Tibial nerve (tissue), 4 donors: Measurements from ENCODE around the gene KLC3. TPM values are rescaled to one million over a fixed set of nuclear protein-coding genes. Genes with fewer than 3 reads are reported as not detected.

Source experiments
- DNase-seq, 2 donors: peaks; one replicate each; pipeline ENCODE4 v3.0.0-alpha.2; 2019; ENCODE audit warnings: low spot score in 2 of 2
- H3K27ac ChIP-seq, 4 donors: fragments of 200-600 bp; sonication (generic) in 3 of 4; one replicate each; pipeline ENCODE4 v1.5.1; 2017 to 2019; ENCODE audit warnings: mild to moderate bottlenecking in 1 of 4
- H3K27me3 ChIP-seq, 2 donors: fragments of 200-600 bp; sonication (generic) in 1 of 2; one replicate each; pipeline versions ENCODE4 v1.5.1 to v1.6.0; 2017 to 2019
- H3K36me3 ChIP-seq, 3 donors: fragments of 200-600 bp; sonication (generic); one replicate each; pipeline ENCODE4 v1.5.1; 2018 to 2019
- H3K4me1 ChIP-seq, 4 donors: fragments of 200-600 bp; sonication (generic) in 3 of 4; one replicate each; pipeline ENCODE4 v1.5.1; 2017 to 2019
- H3K4me3 ChIP-seq, 4 donors: fragments of 200-600 bp; sonication (generic) in 3 of 4; one replicate each; pipeline ENCODE4 v1.5.1; 2017 to 2019; ENCODE audit warnings: mild to moderate bottlenecking in 1 of 4, moderate library complexity in 1 of 4
- H3K9me3 ChIP-seq, 4 donors: fragments of 200-600 bp; sonication (generic) in 3 of 4; one replicate each; pipeline ENCODE4 v1.5.1; 2017 to 2019
- EP300 ChIP-seq, 2 donors: sonication (generic); formaldehyde crosslinking; IDR thresholded peaks; one replicate each; pipeline ENCODE4 v1.6.1; 2017; ENCODE audit warnings: antibody characterized with exemption in 2 of 2, mild to moderate bottlenecking in 1 of 2
- POLR2A ChIP-seq, 2 donors: fragments of 450-650 bp; IDR thresholded peaks; one replicate each; pipeline ENCODE4 v1.6.1; 2017; ENCODE audit warnings: antibody characterized with exemption in 2 of 2, mild to moderate bottlenecking in 2 of 2, moderate library complexity in 2 of 2
- WGBS, 2 donors: methylation state at CpG; one replicate each; pipeline ENCODE4 v1.1.5; 2018; 5-methylcytosine and 5-hydroxymethylcytosine counted together
- total RNA-seq, 4 donors: library from RNA; depleted of rRNA; stranded (reverse); fragments of >200 nt; gene quantifications; one replicate each; pipeline ENCODE4 v1.1.0, GENCODE V29; 2016
- TF ChIP-seq, protein P1 (sequence below), 5 experiments: fragments of 200-600 bp in 3 of 5; fragments of 450-650 bp in 2 of 5; sonication (generic) in 3 of 5; IDR thresholded peaks; one replicate each; pipeline ENCODE4 v1.5.1; 2016 to 2019; ENCODE audit warnings: antibody characterized with exemption in 5 of 5, mild to moderate bottlenecking in 3 of 5, moderate library complexity in 2 of 5

KLC3 gene
- total RNA-seq, 4 donors from 2014 or later: not detected

- no peaks in the 10 kb centered on the region for H3K36me3 ChIP-seq
- no peak for DNase-seq
- no peak overlapping the region for H3K4me3 ChIP-seq
- H3K9me3 ChIP-seq: no peaks in the 10 kb centered on the region
- 0 to 3% methylated on average over 22 to 26 of the region's 30 CpGs for WGBS, 2 donors
- TF ChIP-seq, protein P1, sequence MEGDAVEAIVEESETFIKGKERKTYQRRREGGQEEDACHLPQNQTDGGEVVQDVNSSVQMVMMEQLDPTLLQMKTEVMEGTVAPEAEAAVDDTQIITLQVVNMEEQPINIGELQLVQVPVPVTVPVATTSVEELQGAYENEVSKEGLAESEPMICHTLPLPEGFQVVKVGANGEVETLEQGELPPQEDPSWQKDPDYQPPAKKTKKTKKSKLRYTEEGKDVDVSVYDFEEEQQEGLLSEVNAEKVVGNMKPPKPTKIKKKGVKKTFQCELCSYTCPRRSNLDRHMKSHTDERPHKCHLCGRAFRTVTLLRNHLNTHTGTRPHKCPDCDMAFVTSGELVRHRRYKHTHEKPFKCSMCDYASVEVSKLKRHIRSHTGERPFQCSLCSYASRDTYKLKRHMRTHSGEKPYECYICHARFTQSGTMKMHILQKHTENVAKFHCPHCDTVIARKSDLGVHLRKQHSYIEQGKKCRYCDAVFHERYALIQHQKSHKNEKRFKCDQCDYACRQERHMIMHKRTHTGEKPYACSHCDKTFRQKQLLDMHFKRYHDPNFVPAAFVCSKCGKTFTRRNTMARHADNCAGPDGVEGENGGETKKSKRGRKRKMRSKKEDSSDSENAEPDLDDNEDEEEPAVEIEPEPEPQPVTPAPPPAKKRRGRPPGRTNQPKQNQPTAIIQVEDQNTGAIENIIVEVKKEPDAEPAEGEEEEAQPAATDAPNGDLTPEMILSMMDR (IDR thresholded peaks at IDR 0.05): no peak
- TF ChIP-seq EP300 (IDR thresholded peaks at IDR 0.05) (no peak), POLR2A (IDR thresholded peaks at IDR 0.05) (no peak)
- peaks cover 0 to 52% of the 10 kb centered on the region in 2 donors for H3K27me3 ChIP-seq
- peaks cover 0 to 16% (median 0%) of the 10 kb centered on the region in 4 donors for H3K4me1 ChIP-seq
- no peak overlapping the region for H3K27ac ChIP-seq
These were observed 16.9 kb upstream of the KLC3 start for GRCh38 chr19:45323671-45324081.

DNA sequence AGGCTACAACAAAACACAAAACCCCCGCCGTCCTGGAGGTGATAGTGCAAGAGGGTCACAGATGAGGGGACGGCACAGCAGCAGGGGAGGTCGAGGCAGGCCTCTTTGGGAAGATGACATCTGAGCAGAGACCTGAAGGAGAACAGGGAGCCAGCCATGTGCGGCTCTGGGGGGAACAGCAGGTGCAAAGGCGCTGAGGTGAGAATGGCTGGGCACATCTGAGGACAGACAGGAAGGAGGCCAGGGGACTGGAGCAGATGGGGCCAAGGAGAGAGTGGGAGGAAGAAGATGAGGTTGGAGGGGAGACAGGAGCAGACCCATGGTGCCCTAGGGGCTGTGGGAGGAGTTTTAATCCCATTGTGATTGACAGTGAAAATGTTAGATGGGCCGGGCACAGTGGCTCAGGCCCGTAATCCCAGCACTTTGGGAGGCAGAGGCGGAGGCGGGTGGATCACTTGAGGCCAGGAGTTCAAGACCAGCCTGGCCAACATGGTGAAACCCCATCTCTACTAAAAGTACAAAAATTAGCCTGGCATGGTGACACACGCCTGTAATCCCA is 16.1 kb upstream of the KLC3 start:
- Histone ChIP-seq H3K4me3 (no peak overlapping the region), H3K27ac (no peak overlapping the region)
- 61 to 63% methylated on average over 11 of the region's 11 CpGs for WGBS, 2 donors

DNA sequence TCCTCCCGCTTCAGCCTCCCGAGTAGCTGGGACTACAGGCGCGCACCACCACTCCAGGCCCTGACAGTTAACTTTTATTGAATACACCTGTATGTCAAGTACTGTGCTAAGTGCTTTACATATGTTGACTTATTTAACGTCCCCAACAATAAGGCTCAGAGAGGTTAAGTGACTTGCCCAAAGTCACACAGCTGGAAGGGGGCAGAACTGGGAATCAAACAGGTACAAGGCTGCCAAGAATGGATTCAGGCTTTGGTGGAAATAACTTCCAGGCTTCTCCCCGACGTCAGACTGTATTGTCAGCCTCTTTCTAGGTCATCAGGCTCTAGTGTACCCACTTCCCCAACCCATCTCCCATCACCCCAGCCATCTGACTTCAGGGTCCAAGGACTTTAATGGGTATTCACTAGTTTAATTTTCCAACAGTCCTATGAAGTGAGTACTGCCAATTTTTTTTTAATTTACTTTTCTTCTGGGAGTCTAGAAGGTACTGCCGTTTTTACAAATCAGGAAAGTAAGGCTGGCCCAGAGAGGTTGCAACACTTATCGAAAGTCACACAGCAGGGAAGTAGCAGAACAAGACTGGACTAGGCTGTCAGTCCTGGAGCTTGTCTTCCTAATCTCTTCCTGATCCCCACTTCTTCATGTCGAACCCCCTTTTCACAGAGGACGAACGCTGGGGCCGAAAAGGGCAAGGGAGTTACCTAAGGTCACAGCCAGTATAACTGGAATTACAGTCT is 13.0 kb upstream of the KLC3 start:
- Histone ChIP-seq H3K4me1 (peaks cover 0 to 16% (median 0%) of the 10 kb centered on the region in 4 donors), H3K27ac (no peak overlapping the region), H3K36me3 (no peaks in the 10 kb centered on the region), H3K9me3 (no peaks in the 10 kb centered on the region), H3K4me3 (no peak overlapping the region), H3K27me3 (peaks cover 0 to 25% of the 10 kb centered on the region in 2 donors)
- WGBS, 2 donors: 74 to 77% methylated on average over 13 of the region's 13 CpGs
- no peak for DNase-seq
- TF ChIP-seq EP300 (IDR thresholded peaks at IDR 0.05): no peak
- TF ChIP-seq, protein P1 (IDR thresholded peaks at IDR 0.05): no peak
- no peak for TF ChIP-seq POLR2A (IDR thresholded peaks at IDR 0.05)

More for the DNA sequence above, 16.1 kb upstream of the KLC3 start:
- H3K4me1 ChIP-seq: peaks cover 0 to 16% (median 0%) of the 10 kb centered on the region in 4 donors
- TF ChIP-seq, protein P1 (IDR thresholded peaks at IDR 0.05): no peak
- TF ChIP-seq EP300 (IDR thresholded peaks at IDR 0.05) (no peak), POLR2A (IDR thresholded peaks at IDR 0.05) (no peak)
- H3K36me3 ChIP-seq: no peaks in the 10 kb centered on the region
- DNase-seq: no peak
- H3K27me3 ChIP-seq: peaks cover 0 to 44% of the 10 kb centered on the region in 2 donors
- H3K9me3 ChIP-seq: no peaks in the 10 kb centered on the region

DNA sequence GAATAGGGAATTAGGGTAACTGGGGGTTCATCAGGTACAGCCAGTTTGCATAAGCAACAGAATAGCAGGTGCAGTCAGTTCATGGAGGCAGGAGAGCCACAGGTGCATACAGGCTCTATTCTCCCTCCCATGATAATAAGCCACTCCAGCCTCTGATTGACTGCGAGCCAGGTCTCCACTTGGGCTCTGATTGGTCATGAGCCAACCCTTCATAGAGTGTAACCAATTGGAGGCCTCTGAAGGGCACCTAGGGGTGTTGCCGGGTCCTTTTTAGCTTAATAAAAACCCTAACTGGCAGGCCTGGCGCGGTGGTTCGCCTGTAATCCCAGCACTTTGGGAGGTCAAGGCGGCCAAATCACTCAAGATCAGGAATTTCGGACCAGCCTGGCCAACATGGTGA is 9.1 kb upstream of the KLC3 start:
- H3K9me3 ChIP-seq: no peaks in the 10 kb centered on the region
- H3K4me3 ChIP-seq: no peak overlapping the region
- TF ChIP-seq, protein P1 (IDR thresholded peaks at IDR 0.05): no peak
- TF ChIP-seq POLR2A (IDR thresholded peaks at IDR 0.05) (no peak), EP300 (IDR thresholded peaks at IDR 0.05) (no peak)
- no peak for DNase-seq
- 81 to 85% methylated on average over 6 to 7 of the region's 7 CpGs for WGBS, 2 donors
- peaks cover 0 to 2% (median 0%) of the 10 kb centered on the region in 4 donors for H3K4me1 ChIP-seq
- H3K36me3 ChIP-seq: no peaks in the 10 kb centered on the region
- H3K27me3 ChIP-seq: peaks cover 0 to 3% of the 10 kb centered on the region in 2 donors
- no peak overlapping the region for H3K27ac ChIP-seq
